ENCODE data around the gene GUCA2A.

GRCh38 chr1:42162181-42162580, 2.4 kb downstream of the GUCA2A start:
- no peak for TF ChIP-seq CTCF (IDR thresholded peaks at IDR 0.05)
- TF ChIP-seq EP300 (IDR thresholded peaks at IDR 0.05), result no peak
- TF ChIP-seq POLR2A (IDR thresholded peaks at IDR 0.05), result no peak
